ENCODE data around the gene MAN1A1. TPM values are rescaled to one million over a fixed set of nuclear protein-coding genes. Genes with fewer than 3 reads are reported as not detected.

The MAN1A1 gene
- polyA plus RNA-seq, 1 donor from 2014 or later, result 4.6 TPM

DNA sequence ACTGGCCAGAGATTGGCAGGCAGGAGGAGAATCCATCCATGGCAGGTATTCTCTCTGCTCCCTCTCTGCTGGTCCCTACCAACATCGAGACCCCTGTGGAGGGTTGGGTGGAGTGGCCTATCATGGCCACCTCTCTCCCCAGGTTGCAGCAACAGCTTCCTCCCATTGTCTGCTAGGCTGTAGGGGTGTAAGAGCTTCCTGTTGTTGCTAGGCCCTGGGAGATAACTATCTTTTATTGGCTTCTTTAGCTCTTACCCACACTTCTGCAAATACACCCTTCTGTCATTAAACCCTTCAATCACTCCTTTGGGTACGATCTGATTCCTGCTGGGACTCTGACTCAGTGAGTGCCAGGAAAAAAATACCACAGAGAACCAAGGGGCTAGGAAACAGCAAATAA lies 204.4 kb downstream of the MAN1A1 start:
- Histone ChIP-seq H2AFZ (ENCODE audit: low read depth, low read length) (no peak overlapping the region), H3K27ac (ENCODE audit: low read length) (no peak overlapping the region), H3F3A (ENCODE audit: insufficient read depth, low read length, poor library complexity, severe bottlenecking) (no peaks in the 10 kb centered on the region), H3K27me3 (ENCODE audit: insufficient read depth, low read depth, low read length) (no peaks in the 10 kb centered on the region), H3K79me2 (replicated peaks; ENCODE audit: insufficient read depth, low read length) (no peaks in the 10 kb centered on the region), H3K4me3 (ENCODE audit: low read length) (no peak overlapping the region), H3K9me2 (ENCODE audit: insufficient read depth, low read length) (no peaks in the 10 kb centered on the region), H3K9me3 (ENCODE audit: low read length) (no peaks in the 10 kb centered on the region), H3K36me3 (ENCODE audit: insufficient read depth, low read length) (no peaks in the 10 kb centered on the region), H3K4me2 (ENCODE audit: low read length) (no peak overlapping the region), H4K20me1 (ENCODE audit: insufficient read depth) (no peaks in the 10 kb centered on the region), H3K9ac (ENCODE audit: low read length) (no peak overlapping the region)
- TF ChIP-seq POLR2AphosphoS5 (IDR thresholded peaks at IDR 0.05), result no peak
- no peak for TF ChIP-seq RAD21 (conservative IDR thresholded peaks at IDR 0.05)
- TF ChIP-seq, protein P1, sequence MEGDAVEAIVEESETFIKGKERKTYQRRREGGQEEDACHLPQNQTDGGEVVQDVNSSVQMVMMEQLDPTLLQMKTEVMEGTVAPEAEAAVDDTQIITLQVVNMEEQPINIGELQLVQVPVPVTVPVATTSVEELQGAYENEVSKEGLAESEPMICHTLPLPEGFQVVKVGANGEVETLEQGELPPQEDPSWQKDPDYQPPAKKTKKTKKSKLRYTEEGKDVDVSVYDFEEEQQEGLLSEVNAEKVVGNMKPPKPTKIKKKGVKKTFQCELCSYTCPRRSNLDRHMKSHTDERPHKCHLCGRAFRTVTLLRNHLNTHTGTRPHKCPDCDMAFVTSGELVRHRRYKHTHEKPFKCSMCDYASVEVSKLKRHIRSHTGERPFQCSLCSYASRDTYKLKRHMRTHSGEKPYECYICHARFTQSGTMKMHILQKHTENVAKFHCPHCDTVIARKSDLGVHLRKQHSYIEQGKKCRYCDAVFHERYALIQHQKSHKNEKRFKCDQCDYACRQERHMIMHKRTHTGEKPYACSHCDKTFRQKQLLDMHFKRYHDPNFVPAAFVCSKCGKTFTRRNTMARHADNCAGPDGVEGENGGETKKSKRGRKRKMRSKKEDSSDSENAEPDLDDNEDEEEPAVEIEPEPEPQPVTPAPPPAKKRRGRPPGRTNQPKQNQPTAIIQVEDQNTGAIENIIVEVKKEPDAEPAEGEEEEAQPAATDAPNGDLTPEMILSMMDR (IDR thresholded peaks at IDR 0.05; ENCODE audit: poor library complexity, severe bottlenecking), result no peak
- no peak for TF ChIP-seq SMC3 (conservative IDR thresholded peaks at IDR 0.05; ENCODE audit: poor library complexity)
- no peak for TF ChIP-seq TAF1 (IDR thresholded peaks at IDR 0.05; ENCODE audit: low read depth)
- TF ChIP-seq EP300 (conservative IDR thresholded peaks at IDR 0.05; ENCODE audit: poor library complexity, severe bottlenecking), result no peak
- TF ChIP-seq, protein P2, sequence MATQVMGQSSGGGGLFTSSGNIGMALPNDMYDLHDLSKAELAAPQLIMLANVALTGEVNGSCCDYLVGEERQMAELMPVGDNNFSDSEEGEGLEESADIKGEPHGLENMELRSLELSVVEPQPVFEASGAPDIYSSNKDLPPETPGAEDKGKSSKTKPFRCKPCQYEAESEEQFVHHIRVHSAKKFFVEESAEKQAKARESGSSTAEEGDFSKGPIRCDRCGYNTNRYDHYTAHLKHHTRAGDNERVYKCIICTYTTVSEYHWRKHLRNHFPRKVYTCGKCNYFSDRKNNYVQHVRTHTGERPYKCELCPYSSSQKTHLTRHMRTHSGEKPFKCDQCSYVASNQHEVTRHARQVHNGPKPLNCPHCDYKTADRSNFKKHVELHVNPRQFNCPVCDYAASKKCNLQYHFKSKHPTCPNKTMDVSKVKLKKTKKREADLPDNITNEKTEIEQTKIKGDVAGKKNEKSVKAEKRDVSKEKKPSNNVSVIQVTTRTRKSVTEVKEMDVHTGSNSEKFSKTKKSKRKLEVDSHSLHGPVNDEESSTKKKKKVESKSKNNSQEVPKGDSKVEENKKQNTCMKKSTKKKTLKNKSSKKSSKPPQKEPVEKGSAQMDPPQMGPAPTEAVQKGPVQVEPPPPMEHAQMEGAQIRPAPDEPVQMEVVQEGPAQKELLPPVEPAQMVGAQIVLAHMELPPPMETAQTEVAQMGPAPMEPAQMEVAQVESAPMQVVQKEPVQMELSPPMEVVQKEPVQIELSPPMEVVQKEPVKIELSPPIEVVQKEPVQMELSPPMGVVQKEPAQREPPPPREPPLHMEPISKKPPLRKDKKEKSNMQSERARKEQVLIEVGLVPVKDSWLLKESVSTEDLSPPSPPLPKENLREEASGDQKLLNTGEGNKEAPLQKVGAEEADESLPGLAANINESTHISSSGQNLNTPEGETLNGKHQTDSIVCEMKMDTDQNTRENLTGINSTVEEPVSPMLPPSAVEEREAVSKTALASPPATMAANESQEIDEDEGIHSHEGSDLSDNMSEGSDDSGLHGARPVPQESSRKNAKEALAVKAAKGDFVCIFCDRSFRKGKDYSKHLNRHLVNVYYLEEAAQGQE (IDR thresholded peaks at IDR 0.05; ENCODE audit: borderline replicate concordance), result no peak
- TF ChIP-seq EZH2 (IDR thresholded peaks at IDR 0.05; ENCODE audit: borderline replicate concordance, insufficient read depth, low read length, poor library complexity, severe bottlenecking), result no peak
- TF ChIP-seq MXI1 (conservative IDR thresholded peaks at IDR 0.05; ENCODE audit: poor library complexity, severe bottlenecking), result no peak

DNA sequence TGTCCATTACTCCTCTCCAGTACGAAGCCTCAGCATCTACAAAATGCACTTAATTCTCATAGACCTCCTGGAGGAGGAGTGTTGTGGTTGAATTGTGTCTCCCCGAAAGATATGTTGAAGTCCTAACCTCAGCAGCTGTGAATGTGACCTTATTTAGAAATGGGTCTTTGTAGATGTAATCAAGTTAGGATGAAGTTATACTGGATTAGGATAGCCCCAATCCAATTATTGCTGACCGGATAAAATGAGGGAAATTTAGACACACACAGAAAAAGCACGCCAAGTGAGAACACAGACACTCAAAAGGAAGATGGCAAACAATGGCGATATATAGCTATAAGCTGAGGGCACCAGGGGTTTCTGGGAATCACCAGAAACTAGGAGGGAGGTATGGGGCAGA lies 206.9 kb downstream of the MAN1A1 start:
- H3K4me2 ChIP-seq (ENCODE audit: low read length), result no peak overlapping the region
- TF ChIP-seq, protein P1 (IDR thresholded peaks at IDR 0.05; ENCODE audit: poor library complexity, severe bottlenecking), result no peak
- TF ChIP-seq TAF1 (IDR thresholded peaks at IDR 0.05; ENCODE audit: low read depth) (no peak), MXI1 (conservative IDR thresholded peaks at IDR 0.05; ENCODE audit: poor library complexity, severe bottlenecking) (no peak), POLR2AphosphoS5 (IDR thresholded peaks at IDR 0.05) (no peak), EP300 (conservative IDR thresholded peaks at IDR 0.05; ENCODE audit: poor library complexity, severe bottlenecking) (no peak)
- TF ChIP-seq, protein P2 (IDR thresholded peaks at IDR 0.05; ENCODE audit: borderline replicate concordance), result no peak
- H3F3A ChIP-seq (ENCODE audit: insufficient read depth, low read length, poor library complexity, severe bottlenecking), result no peaks in the 10 kb centered on the region

More for the DNA sequence above, 206.9 kb downstream of the MAN1A1 start:
- no peak overlapping the region for H3K9ac ChIP-seq (ENCODE audit: low read length)
- H3K9me3 ChIP-seq (ENCODE audit: low read length), result no peaks in the 10 kb centered on the region
- H3K36me3 ChIP-seq (ENCODE audit: insufficient read depth, low read length), result no peaks in the 10 kb centered on the region
- no peaks in the 10 kb centered on the region for H4K20me1 ChIP-seq (ENCODE audit: insufficient read depth)
- no peaks in the 10 kb centered on the region for H3K27me3 ChIP-seq (ENCODE audit: insufficient read depth, low read depth, low read length)
- H3K27ac ChIP-seq (ENCODE audit: low read length), result no peak overlapping the region
- H3K4me3 ChIP-seq (ENCODE audit: low read length), result no peak overlapping the region
- H3K79me2 ChIP-seq (replicated peaks; ENCODE audit: insufficient read depth, low read length), result no peaks in the 10 kb centered on the region
- H3K9me2 ChIP-seq (ENCODE audit: insufficient read depth, low read length), result no peaks in the 10 kb centered on the region
- no peak overlapping the region for H2AFZ ChIP-seq (ENCODE audit: low read depth, low read length)

Data from neural cell (in vitro differentiated cells).